Ovary (tissue), 3 donors: ENCODE results near the gene HSD17B8.
"Not testable (repeated sequence)": the region's sequence is repeated elsewhere in the genome, so short reads cannot be mapped to it uniquely, and the experiment has no call there.

Experiments
- EP300 ChIP-seq: sonication (generic); formaldehyde crosslinking; IDR thresholded peaks from one replicate; pipeline ENCODE4 v1.6.1; 2017; ENCODE audit warnings: antibody characterized with exemption
- POLR2A ChIP-seq: fragments of 450-650 bp; IDR thresholded peaks from one replicate; pipeline ENCODE4 v1.6.1; 2017; ENCODE audit warnings: antibody characterized with exemption, mild to moderate bottlenecking, moderate library complexity
- TF ChIP-seq, protein P1 (sequence below), 3 donors: fragments of 450-650 bp in 2 of 3; fragments of 200-600 bp in 1 of 3; IDR thresholded peaks; one replicate each; pipeline versions ENCODE4 v1.5.1 to v1.8.0; 2016 to 2022; ENCODE audit warnings: antibody characterized with exemption in 3 of 3, mild to moderate bottlenecking in 1 of 3
- donor health status: DM: no; HTN: no; CAD: no.

DNA sequence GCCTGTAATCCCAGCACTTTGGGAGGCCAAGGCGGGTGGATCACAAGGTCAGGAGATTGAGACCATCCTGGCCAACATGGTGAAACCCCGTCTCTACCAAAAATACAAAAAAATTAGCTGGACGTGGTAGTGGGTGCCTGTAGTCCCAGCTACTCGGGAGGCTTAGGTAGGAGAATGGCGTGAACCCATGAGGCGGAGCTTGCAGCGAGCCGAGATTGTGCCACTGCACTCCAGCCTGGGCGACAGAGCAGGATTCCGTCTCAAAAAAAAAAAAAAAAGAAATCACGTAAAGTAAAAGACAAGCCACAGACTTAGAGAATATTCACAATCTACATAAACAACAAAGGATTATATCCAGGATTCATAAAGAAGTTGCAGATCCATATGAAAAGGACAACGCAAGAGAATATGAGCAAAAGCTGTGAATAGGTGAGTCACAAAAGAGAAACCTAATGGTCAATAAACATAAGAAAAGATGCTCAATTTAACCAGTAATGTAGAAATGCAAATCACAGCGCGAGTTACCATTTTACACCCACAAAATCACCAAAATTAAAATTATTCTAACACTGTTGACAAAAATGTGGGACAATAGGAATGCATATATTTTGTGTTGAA is 22.2 kb downstream of the HSD17B8 start:
- TF ChIP-seq, protein P1, sequence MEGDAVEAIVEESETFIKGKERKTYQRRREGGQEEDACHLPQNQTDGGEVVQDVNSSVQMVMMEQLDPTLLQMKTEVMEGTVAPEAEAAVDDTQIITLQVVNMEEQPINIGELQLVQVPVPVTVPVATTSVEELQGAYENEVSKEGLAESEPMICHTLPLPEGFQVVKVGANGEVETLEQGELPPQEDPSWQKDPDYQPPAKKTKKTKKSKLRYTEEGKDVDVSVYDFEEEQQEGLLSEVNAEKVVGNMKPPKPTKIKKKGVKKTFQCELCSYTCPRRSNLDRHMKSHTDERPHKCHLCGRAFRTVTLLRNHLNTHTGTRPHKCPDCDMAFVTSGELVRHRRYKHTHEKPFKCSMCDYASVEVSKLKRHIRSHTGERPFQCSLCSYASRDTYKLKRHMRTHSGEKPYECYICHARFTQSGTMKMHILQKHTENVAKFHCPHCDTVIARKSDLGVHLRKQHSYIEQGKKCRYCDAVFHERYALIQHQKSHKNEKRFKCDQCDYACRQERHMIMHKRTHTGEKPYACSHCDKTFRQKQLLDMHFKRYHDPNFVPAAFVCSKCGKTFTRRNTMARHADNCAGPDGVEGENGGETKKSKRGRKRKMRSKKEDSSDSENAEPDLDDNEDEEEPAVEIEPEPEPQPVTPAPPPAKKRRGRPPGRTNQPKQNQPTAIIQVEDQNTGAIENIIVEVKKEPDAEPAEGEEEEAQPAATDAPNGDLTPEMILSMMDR (IDR thresholded peaks at IDR 0.05), result not testable (repeated sequence)
- not testable (repeated sequence) for TF ChIP-seq POLR2A, EP300
